Measurements from ENCODE around the gene FRMD4A.

The FRMD4A gene

GRCh38 chr10:13651969-13652720 is 678.6 kb downstream of the FRMD4A start:
- DNase-seq (ENCODE audit: insufficient read length, low spot score) (no peak), FAIRE-seq (no peak)

GRCh38 chr10:13650961-13651360 is 679.8 kb downstream of the FRMD4A start:
- DNase-seq (ENCODE audit: insufficient read length, low spot score) (no peak), FAIRE-seq (no peak)

GRCh38 chr10:13649844-13650520 is 680.7 kb downstream of the FRMD4A start:
- DNase-seq (ENCODE audit: insufficient read length, low spot score) (no peak), FAIRE-seq (no peak)

GRCh38 chr10:13648425-13648824 is 682.3 kb downstream of the FRMD4A start:
- FAIRE-seq, result peak; percentile 44
- no peak for DNase-seq (ENCODE audit: insufficient read length, low spot score)

GRCh38 chr10:13644866-13645265 is 685.9 kb downstream of the FRMD4A start:
- no peak for DNase-seq (ENCODE audit: insufficient read length, low spot score)
- no peak for FAIRE-seq

- FAIRE-seq (no peak), DNase-seq (ENCODE audit: insufficient read length, low spot score) (no peak)
These were observed 687.7 kb downstream of the FRMD4A start for GRCh38 chr10:13643016-13643415.

GRCh38 chr10:13642293-13642692 is 688.4 kb downstream of the FRMD4A start:
- FAIRE-seq (no peak), DNase-seq (ENCODE audit: insufficient read length, low spot score) (no peak)

- FAIRE-seq (no peak), DNase-seq (ENCODE audit: insufficient read length, low spot score) (no peak)
These were observed 692.8 kb downstream of the FRMD4A start for GRCh38 chr10:13637894-13638293.

- no peak for DNase-seq (ENCODE audit: insufficient read length, low spot score)
- no peak for FAIRE-seq
These were observed 693.3 kb downstream of the FRMD4A start for GRCh38 chr10:13637303-13637856.

- no peak for DNase-seq (ENCODE audit: insufficient read length, low spot score)
- no peak for FAIRE-seq
These were observed 693.9 kb downstream of the FRMD4A start for GRCh38 chr10:13636776-13637175.

GRCh38 chr10:13634207-13634606 is 696.5 kb downstream of the FRMD4A start:
- no peak for DNase-seq (ENCODE audit: insufficient read length, low spot score)
- FAIRE-seq, result no peak

- no peak for DNase-seq (ENCODE audit: insufficient read length, low spot score)
- no peak for FAIRE-seq
These were observed 697.0 kb downstream of the FRMD4A start for GRCh38 chr10:13633689-13634088.

- FAIRE-seq, result no peak
- no peak for DNase-seq (ENCODE audit: insufficient read length, low spot score)
These were observed 697.8 kb downstream of the FRMD4A start for GRCh38 chr10:13632884-13633440.

- FAIRE-seq, result no peak
These were observed 698.3 kb downstream of the FRMD4A start for GRCh38 chr10:13632440-13632839.

GRCh38 chr10:13631594-13631993 is 699.1 kb downstream of the FRMD4A start:
- DNase-seq (ENCODE audit: insufficient read length, low spot score), result no peak
- FAIRE-seq, result no peak

More at GRCh38 chr10:13632440-13632839, 698.3 kb downstream of the FRMD4A start:
- no peak for DNase-seq (ENCODE audit: insufficient read length, low spot score)

GRCh38 chr10:13630231-13630630 is 700.5 kb downstream of the FRMD4A start:
- DNase-seq (ENCODE audit: insufficient read length, low spot score) (no peak), FAIRE-seq (no peak)

GRCh38 chr10:13629116-13629515 is 701.6 kb downstream of the FRMD4A start:
- no peak for DNase-seq (ENCODE audit: insufficient read length, low spot score)
- FAIRE-seq, result no peak

GRCh38 chr10:13628661-13629060 is 702.1 kb downstream of the FRMD4A start:
- FAIRE-seq (no peak), DNase-seq (ENCODE audit: insufficient read length, low spot score) (no peak)

GRCh38 chr10:13627459-13628310 is 703.0 kb downstream of the FRMD4A start:
- no peak for FAIRE-seq
- DNase-seq (ENCODE audit: insufficient read length, low spot score), result no peak

GRCh38 chr10:13624630-13625029 is 706.1 kb downstream of the FRMD4A start:
- FAIRE-seq (no peak), DNase-seq (ENCODE audit: insufficient read length, low spot score) (no peak)

- FAIRE-seq, result no peak
- no peak for DNase-seq (ENCODE audit: insufficient read length, low spot score)
These were observed 708.8 kb downstream of the FRMD4A start for GRCh38 chr10:13621931-13622330.
